Stimulated activated CD4-positive, alpha-beta T cell treated with anti-CD3 and anti-CD28 coated beads, Interleukin-12 subunit alpha, Interleukin-12 subunit beta, amount 100 ng/mL, for 48 hours (primary cell): ENCODE data around the gene GTF2F1.
"Not testable (repeated sequence)": the region's sequence is repeated elsewhere in the genome, so short reads cannot be mapped to it uniquely, and the experiment has no call there.

ENCODE experiments used
- DNase-seq, 3 donors: peaks; one replicate each; pipeline ENCODE4 v3.0.0-alpha.2; 2020; ENCODE audit warnings: low read depth in 2 of 3, low spot score in 1 of 3

GTF2F1 gene

DNA sequence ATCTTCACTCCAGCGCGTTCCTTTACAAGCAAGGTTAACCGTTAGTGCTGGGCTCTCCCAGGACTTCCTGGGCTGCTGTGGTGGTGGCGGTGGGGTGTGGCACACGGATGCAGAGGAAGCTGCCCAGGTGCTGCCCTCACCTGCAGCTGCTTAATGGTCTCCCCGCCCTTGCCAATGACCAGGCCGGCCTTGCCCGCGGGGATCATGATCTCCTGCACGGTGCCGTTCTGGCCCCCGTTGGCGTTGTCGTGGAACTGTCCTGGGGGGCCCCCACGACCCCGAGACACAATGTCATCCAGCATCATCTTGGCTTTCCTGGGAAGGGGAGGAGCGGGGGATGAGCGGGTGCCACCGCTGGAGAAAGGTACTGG, 25.6 kb upstream of the GTF2F1 start:
- DNase-seq: no peak

DNA sequence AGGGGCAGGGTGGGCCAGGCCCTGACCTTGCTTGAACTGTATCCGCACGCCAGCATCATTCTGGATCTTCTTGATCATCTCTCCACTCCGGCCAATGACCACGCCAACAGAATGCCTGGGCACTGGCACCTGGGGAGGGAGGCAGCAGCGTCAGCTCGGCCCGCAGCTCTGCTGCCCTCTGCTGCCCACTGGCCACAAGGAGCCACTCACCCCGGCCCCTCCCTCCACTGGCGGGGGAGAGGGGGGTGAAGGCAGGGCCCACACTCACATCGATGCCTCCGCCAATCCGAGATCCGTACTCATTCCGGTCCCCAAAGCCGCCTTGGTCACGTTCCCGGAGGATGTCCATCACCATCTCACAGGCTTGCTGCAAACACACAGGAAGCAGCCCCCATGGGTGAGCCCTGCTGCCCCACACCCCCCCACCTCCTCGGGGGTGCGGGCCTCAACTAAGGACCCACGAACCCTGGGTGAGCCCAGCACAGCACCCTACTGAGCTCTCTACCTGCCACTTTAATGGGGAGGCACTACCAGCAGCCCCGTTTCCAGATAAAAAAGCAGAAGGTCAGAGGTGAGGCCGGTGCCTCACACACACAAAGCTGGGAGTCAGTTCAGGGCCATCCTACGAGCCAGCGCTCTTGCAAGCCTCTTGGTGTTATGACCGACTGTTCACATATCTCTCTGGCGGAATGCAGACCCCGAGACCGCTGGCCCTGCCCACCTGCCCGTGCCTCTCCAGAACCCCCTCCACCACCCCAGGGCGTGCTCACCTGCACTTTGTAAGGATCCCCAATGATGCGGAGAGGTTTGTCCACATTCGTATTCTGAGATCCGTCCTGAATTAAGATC, 25.0 kb upstream of the GTF2F1 start:
- no peak for DNase-seq

DNA sequence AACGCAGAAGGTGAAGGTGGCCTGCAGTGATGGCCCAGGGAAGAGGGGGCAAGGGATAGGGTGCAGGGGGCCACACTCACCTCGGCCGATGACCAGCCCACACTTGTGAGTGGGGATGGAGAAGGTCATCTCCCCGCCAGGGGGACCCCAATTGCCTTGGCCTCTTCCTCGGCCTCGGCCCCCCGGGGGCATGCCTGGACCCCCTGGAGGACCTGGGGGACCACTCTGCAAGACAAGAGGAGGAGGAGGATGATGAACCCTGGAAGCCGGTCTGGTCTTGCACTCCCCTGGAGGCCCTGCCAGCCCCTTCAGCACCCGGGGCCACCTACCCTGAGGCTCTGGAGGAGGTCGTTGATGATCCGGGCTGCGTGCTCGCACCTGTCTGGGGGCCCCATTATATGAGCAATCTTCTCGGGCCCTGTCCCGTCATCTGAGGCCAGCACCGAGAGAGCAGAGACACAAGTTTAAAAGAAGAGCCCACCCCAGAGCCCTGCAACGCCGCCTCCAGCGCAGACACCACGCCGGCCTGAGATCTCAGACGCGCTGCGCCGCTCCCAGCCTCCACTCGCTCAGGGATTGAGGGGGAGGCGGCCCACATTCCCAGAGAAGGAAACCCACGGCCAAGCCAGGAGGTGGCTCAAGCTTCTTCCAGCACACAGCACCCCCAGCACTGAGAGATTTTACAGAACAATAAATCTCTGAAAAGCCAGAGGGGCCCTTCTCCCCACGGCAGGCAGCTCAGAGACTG, 23.9 kb upstream of the GTF2F1 start:
- DNase-seq: no peak

DNA sequence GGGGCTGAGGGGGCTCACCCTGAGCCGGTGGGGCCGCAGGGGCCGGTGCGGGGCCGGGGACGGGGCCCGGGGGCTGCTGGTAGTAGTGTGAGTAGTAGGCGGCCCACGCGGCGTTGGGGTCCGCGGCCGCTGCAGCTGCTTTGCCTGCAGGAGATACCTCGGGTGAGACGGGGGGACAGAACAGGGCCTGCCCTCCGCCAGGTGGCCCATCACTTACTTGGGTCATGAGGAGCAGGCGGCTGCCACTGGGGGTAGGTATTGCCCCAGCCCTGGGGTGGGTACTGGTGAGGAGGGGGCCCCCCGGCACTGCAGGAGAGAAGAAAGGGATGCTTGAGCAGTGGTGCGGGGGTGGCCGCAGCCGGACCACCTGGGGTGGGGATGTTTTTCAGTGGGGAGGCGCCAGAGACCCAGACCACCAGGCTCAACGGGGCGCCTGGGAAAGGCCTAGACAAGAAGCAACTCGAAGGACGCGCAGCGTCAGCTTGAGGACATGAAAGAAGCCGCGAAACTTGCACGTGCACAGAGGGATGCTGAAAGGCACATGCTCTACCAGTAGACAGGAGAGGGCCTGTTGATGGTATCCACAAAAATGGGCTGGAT, 22.7 kb upstream of the GTF2F1 start:
- no peak for DNase-seq

DNA sequence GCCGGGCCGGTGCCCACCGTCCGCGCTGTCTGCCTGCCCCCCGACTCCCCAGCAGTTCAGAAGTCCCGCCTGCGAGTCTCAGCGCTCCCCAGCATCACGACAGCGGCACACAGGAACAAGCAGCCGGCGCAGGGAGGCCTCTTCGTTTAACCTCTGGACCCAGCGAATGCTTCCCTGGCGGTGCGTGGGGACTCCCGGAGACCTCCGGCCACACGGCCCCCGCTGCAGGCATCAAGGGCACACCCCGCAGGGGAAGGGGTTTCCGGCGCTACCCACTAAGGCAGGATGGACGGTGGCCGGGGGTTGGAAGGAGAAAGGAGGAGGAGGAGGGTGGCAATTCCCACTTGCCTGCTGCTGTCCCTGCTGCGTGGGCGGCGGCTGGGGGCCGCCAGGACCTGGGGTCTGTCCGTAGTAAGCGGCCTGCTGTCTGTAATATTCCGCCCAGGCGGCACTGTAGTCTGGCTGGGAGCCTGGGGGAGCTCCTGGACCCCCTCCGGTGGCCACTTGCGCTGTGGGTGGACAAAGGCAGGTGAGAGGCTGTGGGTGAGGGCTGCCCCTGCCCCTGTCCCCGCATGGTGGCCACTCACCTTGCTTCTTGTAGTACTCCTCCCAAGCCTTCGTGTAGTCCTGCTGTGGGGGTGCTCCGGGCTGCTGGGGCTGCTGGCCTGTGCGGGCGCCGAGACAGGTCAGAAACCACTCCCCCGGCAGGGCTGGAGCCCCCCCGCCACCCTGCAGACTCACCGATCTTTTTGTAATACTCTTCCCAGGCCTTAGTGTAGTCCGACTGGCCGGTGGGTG, 22.0 kb upstream of the GTF2F1 start:
- DNase-seq: no peak

DNA sequence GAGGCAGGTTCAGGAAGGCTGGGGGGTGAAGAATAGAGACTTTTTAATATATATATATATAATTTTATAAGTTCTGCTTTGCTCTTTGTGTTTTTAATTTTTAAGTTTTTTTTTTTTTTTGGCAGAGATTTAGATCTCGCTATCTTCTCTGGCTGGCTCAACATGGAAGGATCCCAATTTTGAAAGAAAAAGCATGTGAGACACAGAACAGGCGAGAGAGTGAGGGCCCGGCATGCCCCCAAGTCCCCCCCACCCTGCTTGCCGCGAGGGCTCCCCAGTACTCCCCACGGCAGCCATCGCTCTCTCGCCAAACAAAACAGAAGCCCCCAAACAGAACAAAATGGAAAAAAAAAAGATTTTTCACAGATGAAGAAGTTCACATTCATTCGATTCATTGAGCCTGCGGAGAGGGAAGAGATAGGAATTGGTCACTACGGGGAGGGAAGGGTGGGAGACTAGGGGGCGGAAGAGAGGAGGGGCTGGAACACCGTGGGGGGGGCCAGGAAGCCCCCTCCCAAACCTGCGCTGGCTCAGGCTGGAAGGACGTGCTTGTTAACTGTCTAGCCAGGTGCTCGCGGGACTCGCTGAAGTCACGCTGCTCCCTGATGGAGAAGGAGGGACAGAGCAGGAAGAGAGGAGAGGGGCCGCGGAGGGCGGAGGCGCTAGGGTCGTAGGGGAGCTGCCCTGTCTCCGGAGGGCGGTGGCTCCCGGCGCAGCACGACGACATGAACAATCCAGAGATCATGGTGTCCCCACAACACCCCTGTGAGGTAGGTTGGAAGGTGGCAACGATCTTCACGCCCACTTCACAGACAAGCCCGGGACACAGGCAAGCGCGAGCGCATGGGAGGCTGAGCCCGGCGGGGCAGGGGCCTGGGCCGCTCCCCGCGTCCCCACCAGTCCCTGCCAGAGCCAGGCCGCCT, 21.0 kb upstream of the GTF2F1 start:
- DNase-seq: no peak

DNA sequence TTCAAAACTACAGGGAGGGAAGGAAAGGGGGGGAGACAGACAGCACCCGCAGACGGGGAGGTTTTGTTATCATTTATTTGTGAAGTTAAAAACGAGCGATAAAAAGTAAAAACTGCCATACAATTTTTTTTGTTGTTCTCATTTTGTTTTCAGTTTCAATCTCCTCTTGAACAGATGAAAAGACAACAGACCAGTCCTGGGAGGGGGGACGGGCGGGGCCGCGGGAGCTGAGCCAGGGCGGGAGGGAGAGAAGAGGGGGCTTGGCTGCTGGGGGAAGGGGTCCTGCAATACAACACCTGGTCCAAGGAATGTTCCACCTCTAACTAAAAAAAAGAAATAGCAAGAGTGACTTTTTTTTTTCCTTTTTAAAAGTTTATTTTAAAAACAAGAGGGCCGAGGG, 20.3 kb upstream of the GTF2F1 start:
- DNase-seq: no peak

DNA sequence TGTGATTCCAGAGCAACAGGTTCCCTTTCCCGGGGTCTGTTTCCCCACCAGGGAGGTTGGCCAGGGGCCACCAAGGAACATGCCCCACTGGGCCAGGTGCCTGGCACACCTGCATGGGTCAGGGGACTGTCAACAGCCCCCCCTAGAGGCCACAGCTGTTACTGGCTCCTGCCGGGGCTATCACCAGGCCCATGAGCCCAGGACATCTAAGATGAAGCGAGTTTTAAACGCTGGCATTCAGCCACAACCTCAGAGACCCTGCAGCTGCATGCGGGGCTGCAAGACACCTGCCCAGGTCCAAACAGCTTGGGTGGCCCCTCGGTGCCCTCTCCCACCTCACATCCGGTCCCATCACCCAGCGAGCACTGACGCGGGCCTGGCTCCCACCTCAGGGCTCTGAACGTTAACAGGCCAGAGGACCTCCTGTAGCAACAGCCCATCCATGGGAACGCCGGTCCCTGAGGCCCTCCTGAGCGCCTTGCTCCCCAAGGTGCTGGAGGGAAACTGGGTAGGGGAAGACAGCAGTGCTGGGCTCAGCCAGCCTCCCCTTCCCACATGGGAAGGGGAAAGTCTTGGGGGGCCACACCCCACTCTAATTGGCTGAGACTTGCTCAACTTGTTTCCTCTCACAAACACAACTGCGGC, 19.6 kb upstream of the GTF2F1 start:
- peak; percentile 44 to 50 (median 45) for DNase-seq

DNA sequence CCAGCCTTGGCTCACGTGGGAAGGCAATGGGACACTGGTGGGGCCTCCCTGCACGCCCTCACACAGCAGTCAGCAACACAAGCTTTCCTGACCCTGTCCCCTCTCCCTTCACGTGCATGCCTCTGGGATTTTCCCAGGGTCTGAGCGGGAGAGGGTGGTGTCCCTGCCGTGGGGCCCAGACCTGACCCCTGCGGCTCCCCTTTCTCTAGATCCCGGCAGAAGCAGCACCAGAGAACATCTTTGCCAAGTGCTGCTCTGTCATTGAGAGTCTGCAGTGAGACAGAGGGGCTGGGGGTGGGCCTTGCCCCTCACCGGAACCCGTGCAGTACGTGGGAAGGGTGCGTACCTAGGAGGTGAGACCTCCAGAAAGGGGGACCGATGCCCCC, 19.1 kb upstream of the GTF2F1 start:
- DNase-seq: no peak

DNA sequence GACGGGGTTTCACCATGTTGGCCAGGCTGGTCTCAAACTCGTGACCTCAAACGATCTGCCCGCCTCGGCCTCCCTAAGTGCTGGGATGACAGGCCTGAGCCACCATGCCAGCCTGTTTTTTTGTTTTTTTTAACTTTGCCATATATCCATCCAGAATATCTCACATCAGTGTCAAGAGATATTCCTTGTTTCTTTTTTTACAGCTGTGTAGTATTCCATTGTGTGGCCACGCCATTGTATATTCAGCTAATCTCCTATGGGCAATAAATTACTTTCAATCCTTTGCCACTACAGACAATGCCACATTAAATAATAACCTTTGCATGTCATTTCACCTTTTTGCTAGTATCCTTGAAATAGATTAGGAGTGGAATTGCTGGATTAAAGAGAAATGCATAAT, 16.4 kb upstream of the GTF2F1 start:
- DNase-seq: no peak

DNA sequence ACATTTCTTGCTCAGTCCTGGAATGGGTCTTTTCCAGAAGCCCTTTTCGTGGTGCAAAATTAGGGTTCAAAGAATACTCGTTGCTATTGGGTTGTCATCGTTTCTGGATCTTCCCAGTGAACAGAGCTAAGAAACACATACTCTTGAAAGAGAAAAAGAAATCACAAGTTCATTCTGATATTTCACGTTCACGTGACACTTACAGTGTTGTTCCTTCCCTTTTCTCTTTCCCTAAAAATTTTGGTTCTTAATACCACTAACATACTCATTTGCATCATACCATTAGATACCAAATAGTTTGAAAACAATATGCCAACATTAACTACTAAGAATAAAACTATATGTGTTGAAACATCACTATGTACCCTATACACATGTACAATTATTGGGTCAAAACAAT, 13.4 kb upstream of the GTF2F1 start:
- DNase-seq: no peak

DNA sequence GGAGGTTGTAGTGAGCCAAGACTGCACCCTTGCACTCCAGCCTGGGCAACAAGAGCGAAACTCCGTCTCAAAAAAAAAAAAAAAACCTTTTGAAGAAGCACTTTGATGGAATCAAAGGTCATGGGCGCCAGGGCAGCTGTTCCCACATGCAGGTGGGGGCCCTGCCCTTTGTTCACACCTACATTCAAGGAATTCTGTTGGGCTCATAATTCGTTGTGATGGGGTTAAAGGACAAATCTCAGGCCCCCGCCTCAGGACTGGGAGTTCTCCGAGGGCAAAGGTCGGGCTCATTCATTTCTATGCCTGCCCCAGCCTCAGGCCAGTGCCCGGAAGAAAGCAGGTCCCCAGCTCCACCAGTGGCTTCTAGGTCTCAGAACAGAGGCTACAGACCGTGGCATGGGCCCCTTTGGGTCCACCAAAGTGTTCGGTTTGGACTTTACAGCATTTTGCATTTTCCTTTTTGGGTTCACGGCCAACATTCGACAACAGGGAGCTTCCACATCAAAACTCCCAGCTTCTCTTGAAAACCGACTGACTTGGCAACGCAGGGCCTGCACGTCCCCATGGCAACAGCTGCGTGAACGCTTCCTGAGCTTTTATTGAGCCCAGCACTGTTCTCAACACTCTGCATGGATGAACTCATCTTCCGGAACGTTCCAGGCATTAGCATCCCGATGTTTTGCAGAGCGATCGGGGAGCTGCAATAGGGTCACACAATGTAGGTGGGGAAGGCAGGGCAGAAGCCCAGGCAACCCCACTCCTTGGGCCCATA, 10.1 kb upstream of the GTF2F1 start:
- DNase-seq: no peak

DNA sequence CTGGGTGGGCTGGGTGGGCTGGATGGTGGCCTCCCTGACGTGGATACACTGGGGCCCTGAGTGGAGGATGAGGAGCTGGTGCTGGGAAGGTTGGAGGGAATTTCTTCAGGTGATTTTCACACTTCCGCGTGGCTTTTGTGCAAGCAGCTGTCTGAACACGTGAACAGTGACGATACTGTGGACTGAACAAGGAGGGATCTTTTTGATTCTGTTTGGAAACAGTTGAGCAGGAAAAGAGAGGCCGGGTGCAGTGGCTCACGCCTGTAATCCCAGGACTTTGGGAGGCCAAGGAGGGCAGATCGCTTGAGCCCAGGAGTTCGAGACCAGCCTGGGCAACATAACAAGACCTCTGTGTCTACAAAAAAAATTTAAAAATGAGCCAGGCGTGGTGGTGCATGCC, 9.1 kb upstream of the GTF2F1 start:
- DNase-seq: no peak

DNA sequence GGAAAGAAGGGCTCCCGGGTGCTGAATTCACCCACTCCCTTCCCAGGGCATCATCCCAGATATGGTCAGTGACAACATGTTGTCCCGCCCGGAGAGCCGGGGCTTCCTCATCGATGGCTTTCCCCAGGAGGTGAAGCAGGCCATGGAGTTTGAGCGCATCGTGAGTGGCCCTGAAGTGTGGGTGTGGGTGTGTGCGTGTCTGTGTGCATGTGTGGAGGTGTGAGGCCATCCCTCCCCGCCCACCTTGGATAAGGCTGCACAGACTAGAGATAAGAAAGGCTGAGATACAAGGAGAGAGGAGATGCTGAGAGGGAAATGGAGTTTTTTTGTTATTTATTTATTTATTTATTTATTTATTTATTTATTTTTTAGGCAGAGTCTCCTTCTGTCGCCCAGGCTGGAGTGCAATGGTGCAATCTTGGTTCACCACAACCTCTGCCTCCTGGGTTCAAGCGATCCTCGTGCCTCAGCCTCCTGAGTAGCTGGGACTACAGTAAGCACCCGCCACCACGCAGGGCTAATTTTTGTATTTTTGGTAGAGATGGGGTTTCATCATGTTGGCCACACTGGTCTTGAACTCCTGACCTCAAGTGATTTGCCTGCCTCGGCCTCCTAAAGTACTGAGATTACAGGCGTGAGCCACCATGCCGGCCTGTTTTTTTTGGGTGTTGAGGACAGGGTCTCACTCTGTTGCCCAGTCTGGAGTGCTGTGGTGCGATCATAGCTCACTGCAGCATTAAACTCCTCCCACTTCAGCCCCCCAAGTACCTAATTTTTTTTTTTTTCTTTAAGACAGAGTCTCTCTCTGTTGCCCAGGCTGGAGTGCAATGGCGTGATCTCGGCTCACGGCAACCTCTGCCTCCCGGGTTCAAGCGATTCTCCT, 7.3 kb upstream of the GTF2F1 start:
- DNase-seq: not testable (repeated sequence)

DNA sequence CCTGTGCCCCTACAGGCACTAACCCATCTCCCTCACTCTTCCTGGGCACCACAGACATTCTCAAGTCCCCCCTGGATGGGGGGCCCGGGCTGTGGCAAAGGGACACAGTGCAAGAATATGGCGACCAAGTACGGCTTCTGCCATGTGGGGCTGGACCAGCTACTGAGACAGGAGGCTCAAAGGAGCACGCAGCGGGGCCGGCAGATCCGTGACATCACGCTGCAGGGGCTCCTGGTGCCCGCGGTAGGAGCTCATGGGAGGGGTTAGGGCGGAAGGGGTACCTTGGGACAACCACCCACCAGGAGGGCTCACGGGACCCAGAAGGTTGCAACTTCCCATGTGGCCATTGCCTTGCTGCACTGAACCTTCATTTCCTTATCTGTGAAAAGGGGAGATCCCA, 3.3 kb upstream of the GTF2F1 start:
- no peak for DNase-seq

DNA sequence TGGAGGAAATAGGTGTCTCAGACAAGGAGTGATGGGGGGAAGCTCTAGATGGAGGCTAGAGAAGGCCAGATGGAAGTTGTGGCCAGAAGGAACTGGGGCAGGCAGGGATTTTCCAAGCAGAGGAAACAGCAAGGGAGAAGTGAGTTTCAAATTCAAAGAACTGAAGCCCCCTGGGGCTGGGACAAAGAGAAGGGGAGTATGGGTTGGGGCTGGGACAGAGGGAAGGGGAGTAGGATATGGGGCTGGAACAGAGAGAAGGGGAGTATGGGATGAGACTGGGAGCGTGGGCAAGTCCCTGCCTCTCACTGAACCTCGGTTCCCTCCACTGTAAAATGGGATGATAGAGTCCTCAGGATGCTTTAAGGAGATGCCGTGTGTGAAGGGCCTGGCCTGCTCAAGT, 1.9 kb upstream of the GTF2F1 start:
- DNase-seq: no peak

DNA sequence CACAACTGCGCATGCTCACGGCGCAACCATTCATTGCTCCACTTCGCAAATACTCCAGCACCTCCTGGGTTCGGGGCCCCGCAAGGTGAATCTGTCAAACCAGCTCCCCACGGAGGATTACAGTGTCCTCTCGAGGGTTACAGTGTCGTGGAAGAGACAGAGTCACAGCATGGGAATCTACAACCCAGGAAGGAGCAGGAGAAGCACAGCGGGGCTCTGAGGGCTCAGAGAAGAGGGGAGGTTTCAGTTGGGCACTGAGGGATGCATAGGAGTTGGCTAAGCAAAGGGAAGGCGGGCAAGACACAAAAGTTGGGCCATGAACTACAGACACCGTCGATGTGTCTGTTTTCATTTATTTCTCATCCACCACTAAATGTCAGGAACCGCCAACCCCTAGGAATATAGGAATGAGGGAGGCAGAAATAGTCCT, 1.0 kb upstream of the GTF2F1 start:
- DNase-seq: peak in 1 of 3 donors; percentile 70
